ENCODE results near the gene ADIPOQ.
"Not testable (repeated sequence)": the region's sequence is repeated elsewhere in the genome, so short reads cannot be mapped to it uniquely, and the experiment has no call there.

DNA sequence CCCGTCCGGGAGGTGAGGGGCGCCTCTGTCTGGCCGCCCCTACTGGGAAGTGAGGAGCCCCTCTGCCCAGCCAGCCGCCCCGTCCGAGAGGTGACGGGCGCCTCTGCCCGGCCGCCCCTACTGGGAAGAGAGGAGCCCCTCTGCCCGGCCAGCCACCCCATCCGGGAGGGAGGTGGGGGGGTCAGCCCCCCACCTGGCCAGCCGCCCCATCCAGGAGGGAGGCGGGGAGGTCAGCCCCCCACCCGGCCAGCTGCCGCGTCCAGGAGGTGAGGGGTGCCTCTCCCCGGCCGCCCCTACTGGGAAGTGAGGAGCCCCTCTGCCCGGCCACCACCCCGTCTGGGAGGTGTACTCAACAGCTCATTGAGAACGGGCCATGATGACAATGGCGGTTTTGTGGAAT lies 31.7 kb downstream of the ADIPOQ start:
- not testable (repeated sequence) for TF ChIP-seq POLR2AphosphoS5 (IDR thresholded peaks at IDR 0.05; ENCODE audit: low read depth); GABPA (IDR thresholded peaks at IDR 0.05; ENCODE audit: low read depth); SPI1 (IDR thresholded peaks at IDR 0.05; ENCODE audit: borderline replicate concordance, low read depth)
- TF ChIP-seq, protein P1, sequence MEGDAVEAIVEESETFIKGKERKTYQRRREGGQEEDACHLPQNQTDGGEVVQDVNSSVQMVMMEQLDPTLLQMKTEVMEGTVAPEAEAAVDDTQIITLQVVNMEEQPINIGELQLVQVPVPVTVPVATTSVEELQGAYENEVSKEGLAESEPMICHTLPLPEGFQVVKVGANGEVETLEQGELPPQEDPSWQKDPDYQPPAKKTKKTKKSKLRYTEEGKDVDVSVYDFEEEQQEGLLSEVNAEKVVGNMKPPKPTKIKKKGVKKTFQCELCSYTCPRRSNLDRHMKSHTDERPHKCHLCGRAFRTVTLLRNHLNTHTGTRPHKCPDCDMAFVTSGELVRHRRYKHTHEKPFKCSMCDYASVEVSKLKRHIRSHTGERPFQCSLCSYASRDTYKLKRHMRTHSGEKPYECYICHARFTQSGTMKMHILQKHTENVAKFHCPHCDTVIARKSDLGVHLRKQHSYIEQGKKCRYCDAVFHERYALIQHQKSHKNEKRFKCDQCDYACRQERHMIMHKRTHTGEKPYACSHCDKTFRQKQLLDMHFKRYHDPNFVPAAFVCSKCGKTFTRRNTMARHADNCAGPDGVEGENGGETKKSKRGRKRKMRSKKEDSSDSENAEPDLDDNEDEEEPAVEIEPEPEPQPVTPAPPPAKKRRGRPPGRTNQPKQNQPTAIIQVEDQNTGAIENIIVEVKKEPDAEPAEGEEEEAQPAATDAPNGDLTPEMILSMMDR (IDR thresholded peaks at IDR 0.05; ENCODE audit: insufficient read depth, low read length), result not testable (repeated sequence)
- TF ChIP-seq, protein P2, sequence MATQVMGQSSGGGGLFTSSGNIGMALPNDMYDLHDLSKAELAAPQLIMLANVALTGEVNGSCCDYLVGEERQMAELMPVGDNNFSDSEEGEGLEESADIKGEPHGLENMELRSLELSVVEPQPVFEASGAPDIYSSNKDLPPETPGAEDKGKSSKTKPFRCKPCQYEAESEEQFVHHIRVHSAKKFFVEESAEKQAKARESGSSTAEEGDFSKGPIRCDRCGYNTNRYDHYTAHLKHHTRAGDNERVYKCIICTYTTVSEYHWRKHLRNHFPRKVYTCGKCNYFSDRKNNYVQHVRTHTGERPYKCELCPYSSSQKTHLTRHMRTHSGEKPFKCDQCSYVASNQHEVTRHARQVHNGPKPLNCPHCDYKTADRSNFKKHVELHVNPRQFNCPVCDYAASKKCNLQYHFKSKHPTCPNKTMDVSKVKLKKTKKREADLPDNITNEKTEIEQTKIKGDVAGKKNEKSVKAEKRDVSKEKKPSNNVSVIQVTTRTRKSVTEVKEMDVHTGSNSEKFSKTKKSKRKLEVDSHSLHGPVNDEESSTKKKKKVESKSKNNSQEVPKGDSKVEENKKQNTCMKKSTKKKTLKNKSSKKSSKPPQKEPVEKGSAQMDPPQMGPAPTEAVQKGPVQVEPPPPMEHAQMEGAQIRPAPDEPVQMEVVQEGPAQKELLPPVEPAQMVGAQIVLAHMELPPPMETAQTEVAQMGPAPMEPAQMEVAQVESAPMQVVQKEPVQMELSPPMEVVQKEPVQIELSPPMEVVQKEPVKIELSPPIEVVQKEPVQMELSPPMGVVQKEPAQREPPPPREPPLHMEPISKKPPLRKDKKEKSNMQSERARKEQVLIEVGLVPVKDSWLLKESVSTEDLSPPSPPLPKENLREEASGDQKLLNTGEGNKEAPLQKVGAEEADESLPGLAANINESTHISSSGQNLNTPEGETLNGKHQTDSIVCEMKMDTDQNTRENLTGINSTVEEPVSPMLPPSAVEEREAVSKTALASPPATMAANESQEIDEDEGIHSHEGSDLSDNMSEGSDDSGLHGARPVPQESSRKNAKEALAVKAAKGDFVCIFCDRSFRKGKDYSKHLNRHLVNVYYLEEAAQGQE (IDR thresholded peaks at IDR 0.05; ENCODE audit: insufficient replicate concordance, low read depth), result not testable (repeated sequence)

Data from HL-60 (cell line).